GM19372 (cell line): ENCODE data around the gene ATP5ME.
"Not testable (repeated sequence)": the region's sequence is repeated elsewhere in the genome, so short reads cannot be mapped to it uniquely, and the experiment has no call there.

Experiments
- ATAC-seq: cut with Tn5 transposase; IDR thresholded peaks from one replicate; pipeline ENCODE4 v1.9.1; 2021; ENCODE audit warnings: mild to moderate bottlenecking, low read depth, moderate library complexity; ENCODE audit not compliant: unreplicated experiment

ATP5ME gene

DNA sequence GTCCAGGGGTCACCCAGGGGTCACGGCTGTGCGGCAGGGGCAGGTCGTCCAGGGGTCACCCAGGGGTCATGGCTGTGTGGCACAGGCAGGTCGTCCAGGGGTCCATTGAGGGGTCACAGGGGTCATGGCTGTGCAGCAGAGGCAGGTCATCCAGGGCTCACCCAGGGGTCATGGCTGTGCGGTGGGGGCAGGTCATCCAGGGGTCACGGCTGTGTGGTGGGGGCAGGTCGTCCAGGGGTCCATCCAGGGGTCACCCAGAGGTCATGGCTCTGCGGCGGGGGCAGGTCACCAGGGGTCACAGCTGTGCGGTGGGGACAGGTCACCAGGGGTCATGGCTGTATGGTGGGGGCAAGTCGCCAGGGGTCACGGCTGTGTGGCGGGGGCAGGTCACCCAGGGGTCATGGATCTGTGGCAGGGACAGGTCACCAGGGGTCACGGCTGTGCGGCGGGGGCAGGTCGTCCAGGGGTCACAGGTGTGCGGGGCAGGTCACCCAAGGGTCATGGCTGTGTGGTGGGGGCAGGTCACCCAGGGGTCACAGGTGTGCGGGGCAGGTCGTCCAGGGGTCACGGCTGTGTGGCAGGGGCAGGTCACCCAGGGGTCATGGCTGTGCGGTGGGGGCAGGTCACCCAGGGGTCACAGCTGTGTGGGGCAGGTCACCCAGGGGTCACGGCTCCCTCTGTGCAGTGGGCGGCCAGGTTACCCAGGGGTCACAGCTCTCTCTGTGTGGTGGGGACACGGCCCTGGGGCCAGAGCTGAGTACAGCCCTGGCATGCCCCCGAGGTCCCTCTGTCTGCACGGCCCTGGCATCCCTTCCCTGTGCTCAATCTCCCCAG, 16.0 kb downstream of the ATP5ME start:
- no peak for ATAC-seq

DNA sequence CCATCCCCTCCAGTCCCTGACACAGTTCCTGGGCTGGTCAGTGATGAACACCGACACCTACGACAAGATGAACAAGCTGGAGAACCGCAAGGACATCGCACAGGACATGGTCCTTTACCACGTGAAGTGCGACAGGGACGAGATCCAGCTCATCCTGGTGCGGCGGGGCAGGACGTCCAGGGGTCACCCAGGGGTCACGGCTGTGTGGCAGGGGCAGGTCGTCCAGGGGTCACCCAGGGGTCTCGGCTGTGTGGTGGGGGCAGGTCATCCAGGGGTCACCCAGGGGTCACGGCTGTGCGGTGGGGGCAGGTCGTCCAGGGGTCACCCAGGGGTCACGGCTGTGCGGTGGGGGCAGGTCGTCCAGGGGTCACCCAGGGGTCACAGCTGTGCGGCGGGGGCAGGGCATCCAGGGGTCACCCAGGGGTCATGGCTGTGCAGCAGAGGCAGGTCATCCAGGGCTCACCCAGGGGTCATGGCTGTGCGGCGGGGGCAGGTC, 16.7 kb downstream of the ATP5ME start:
- ATAC-seq: no peak

DNA sequence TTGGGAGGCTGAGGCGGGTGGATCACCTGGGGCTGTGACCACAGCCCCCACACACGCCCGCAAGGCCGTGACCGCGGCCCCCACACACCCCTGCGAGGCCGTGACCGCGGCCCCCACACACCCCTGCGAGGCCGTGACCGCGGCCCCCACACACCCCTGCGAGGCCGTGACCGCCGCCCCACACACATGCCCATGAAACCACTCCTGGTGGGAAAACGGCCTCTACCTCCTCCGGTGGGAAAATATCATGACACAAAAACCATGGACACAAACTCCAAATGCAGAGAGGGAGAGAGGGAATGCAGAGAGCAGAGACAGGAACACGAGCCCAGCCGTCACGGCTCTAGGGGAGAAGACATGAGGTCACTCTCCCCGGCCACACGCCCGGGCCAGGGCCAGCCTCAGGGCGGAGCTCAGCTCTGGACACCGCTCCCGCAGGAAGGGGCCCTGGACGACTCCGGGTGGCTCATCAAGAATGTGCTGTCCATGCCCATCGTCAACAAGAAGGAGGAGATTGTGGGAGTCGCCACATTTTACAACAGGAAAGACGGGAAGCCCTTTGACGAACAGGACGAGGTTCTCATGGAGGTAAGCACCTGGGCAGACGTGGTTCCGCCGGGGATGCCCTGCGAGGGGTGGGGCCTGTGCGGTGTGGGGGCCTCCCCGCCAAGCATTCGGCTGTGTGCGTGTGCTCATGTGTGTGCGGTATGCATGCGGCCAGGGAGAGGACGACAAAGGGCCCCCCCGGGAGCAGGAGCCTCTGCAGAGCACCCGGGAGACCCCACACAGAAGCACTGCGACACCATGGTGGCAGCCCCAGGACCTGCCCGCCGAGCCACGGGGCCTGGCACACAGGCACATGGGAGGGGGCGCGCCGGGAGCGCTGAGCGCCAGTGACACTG, 17.4 kb downstream of the ATP5ME start:
- ATAC-seq: no peak

DNA sequence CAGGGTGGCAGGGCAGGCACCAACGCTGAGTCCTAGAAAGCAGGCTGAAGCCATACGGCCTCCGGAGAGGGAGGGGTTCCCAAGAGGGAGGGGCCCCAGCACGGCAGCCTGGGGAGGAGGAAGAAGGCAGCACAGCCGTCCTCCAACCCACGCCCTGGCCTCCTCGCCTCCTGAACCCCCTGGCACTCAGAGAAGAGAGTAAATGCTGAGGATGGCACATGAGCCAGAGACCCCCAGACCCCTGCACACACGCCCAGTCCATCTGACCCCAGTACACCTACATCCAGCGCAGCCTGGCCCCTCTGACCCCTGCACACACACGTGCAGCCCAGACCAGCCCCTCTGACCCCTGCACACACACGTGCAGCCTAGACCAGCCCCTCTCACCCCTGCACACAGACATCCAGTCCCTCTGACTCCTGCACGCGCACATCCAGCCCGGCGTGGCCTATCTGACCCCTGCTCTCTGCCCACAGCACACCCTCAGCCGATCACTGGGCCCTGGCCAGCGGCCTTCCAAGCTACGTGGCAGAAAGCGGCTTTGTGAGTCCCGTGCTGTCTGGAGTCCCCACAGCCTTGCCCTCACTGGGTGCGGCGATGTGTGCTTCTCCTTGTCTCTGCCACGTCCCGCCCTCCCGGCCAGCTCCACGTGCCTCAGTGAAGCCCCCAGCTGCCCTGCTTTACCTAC, 18.5 kb downstream of the ATP5ME start:
- ATAC-seq: no peak

DNA sequence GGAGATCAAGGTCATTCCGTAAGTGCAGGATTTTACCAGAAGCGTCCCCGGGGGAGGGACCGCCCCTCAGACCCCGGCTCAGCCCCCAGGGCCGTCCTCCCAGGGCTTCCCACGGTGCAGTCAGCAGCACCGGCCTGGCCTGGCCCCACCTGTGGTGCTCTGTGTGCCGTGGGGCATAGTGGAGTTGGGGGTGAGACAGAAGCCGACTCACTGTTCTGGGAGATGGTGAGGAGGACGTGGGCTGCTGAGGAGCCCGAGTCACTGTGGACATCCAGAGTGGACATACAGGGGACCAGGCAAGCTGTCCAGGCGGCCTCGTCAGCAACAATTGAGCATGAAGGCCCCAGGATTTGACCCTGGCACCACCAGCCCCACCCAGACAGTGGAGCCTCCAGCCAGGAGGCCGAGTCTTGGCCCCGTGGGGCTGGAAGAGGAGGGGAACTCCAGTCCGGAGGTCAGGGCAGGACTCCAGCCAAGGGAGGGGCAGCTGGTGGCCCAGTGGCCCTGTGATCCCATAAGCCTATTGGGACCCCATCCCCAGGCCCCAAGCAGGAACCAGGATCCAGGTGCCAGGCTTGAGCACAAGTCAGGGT, 19.1 kb downstream of the ATP5ME start:
- ATAC-seq: no peak

DNA sequence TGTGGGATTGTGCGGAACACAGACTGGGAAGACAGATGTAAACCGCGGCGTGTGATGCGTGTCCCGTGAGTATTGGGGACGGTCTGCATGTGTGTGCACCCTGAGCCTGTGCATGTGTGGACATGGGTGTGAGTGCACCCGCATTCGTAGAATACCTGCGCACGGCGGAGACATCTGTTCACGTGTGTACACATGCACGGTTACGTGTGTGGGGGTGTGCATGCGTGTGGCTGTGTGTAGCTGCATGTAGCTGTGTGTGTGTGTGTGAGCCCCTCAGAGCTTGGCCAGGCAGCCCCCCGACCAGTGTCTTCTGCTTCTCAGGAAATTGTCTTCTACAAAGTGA, 19.6 kb downstream of the ATP5ME start:
- no peak for ATAC-seq

DNA sequence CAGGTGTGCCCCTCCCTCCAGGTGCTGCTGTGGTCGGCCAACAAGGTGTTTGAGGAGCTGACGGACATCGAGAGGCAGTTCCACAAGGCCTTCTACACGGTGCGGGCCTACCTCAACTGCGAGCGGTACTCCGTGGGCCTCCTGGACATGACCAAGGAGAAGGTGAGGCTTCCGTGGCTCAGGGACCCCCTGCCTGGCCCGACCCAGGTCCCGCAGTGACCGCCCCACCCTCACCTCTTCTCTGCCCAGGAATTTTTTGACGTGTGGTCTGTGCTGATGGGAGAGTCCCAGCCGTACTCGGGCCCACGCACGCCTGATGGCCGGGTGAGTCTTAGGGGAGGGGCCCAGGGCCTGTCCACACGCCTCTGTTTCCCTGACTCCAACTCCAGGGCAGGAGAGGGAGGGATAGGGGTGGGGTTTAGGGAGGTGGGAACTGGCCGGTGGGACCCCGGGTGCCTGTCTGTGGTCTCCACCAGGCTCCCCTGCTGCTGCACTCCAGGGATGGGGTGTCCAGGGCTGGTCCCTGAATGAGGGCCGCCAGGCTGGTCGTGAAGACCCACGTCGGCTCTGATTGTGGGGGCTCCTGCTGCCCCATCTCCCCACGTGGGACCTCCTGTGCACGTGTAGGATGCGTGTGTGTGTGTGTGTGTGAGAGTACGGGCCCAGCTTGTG, 20.1 kb downstream of the ATP5ME start:
- ATAC-seq: no peak

DNA sequence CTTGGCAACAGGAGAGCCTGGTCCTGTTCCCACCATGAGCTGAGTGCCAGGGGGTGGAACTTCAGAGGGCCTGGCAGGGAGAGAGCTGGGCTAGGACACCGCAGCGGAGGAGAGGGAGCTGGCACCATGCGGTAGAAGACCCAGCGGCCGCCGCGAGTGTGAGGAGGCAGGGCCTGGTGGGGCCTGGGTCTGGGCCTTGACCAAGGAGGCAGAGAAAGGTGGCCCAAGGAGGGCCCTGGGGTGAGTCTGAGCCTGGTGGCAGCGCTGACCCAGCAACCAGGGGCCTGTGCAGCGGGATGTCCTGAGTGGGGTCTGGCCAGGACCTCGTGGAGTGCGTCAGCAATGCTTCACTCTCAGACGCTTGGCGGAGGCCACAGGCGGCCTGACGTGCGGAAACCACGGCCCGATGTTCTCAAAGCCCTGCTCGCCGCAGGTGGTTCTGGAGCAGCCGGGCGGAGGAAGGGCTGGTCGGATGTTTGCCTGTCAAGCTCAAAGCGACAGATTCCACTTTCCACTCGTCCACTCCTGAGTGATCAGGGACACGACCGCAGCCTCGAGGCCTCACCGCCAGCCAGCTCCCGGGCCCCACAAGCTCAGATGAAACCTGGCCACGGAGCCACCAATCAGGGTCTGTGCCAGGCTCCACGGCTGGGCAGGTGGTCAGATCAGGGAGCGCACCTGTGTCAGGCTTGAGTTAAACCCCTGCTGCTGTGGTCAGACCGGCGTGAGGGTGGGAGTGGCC, 20.8 kb downstream of the ATP5ME start:
- ATAC-seq: no peak

DNA sequence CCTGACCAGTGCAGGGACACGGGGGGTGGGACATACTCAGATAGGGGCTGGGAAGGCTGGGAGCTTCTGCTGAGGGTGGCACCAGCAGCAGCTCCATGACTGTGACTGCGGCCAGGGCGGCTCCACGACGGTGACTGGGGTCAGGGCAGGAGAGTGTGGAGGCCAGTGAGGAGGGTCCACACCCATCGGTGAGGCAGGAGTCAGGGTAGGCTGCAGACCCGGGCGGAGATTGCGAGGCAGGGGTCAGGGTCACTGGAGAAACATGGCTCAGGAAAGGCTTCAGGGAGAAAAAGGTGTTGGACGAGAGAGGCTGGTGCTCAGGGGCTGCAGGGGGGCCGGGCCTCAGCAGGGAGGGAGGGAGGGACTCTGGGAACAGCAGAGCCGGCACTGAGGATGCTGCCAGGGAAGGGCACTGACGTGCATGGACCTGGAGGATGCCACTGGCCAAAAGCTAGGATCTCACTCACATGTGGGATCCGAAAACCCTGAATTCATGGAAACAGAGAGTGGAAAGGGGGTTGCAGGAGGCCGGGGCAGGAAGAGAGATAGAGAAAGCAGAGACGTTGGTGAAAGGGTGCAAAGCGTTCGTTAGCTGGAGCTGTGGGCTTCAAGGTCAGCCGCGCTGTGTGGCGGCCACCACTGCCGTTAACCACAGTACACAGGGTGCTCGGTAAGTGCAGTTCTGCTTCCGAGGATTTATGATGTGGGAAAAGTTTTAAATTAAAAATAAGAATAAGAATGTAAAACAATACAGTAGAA, 22.0 kb downstream of the ATP5ME start:
- ATAC-seq: no peak

DNA sequence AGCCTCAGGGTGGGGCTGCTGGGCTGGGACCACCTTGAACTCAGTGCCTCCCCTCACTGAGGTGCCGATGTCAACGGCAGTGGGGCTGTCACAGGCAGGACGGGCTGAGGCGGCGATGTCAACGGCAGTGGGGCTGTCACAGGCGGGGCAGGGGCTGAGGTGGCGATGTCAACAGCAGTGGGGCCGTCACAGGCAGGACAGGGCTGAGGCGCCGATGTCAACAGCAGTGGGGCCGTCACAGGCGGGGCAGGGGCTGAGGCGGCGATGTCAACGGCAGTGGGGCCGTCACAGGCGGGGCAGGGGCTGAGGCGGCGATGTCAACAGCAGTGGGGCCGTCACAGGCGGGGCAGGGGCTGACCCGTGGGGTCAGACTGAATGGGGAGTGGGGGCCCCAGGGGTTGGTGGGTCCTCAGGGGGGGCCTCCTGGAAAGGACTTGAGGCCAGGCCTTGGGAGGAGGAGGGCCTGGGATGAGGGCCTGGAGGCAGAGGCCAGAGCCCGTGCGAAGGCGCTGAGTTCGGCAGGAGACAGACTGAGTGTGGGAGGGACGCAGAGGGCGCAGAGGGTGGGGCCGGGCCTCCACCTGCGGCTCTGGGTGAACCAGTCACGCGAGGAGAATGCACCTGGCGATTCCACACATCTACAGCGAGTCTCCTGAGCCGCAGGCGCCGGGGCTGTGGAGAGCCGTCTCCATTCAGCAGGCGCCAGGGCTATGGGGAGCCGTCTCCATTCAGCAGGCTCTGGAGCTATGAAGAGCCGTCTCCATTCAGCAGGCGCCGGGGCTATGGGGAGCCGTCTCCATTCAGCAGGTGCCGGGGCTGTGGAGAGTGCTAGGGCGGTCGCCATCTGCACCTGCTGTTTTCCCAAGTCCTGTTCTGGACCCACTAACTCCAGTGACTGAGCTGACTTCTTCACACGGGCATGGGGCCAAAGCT, 22.9 kb downstream of the ATP5ME start:
- no peak for ATAC-seq

DNA sequence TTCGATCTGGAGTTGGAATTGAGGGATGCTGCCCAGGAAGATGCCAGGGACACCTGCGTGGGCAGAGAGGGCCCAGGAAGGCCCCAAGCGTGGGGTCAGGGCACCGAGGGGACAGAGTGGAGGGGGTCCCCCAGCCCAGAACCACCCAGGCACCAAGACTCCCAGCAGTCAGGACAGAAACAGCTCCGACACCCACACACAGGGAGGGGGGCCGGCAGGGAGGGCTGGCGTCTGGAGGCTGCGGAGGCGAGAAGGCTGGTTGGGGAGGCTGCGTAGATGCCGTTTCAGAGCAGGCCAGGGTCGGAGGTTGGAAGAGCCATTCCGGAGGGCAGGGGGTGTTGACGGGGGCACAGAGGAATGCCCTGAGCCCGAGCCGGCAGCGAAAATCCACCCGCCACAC, 23.6 kb downstream of the ATP5ME start:
- no peak for ATAC-seq

DNA sequence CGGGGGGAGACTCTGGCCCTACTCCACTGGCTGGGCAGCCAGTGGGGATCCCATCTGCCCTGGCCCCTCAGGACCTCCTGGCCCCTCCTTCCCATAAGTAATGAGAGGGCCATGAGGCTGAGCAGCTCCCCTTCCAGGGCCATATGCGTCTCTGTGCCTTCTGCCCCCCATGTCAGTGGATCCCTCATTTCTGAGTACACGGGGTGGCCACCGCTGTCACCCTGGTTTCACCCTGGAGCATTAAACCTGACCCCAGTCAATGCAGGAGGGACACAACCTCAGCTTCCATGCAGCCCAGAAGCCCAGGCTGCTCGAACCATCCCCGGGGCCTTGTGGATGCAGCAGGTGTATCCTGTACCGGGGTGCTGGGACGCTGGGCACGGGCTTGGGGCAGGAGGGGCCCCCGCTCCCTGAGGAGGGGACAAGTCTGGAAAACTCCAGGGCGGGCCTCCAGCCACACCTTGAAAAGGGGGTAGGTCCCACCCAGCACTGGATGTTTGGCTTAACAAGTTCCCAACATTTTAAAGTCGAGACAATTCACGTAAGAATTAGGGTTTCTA, 24.2 kb downstream of the ATP5ME start:
- ATAC-seq: no peak

DNA sequence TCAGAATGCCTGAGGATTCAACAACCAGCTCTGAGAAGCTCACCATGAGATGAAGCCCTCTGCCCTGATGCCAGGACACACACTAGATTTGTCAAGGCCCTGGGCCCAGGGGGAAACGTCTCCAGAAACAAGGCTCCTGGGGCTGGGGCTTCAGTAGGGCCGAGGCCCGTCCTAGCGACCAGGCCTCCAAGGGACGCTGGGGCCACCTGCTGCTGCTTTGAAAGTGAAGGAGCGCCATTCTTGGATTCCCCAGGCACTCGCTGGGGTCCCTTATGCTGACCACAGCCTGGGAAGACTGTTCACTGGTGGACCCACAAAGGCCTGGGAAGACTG, 24.8 kb downstream of the ATP5ME start:
- ATAC-seq: no peak

DNA sequence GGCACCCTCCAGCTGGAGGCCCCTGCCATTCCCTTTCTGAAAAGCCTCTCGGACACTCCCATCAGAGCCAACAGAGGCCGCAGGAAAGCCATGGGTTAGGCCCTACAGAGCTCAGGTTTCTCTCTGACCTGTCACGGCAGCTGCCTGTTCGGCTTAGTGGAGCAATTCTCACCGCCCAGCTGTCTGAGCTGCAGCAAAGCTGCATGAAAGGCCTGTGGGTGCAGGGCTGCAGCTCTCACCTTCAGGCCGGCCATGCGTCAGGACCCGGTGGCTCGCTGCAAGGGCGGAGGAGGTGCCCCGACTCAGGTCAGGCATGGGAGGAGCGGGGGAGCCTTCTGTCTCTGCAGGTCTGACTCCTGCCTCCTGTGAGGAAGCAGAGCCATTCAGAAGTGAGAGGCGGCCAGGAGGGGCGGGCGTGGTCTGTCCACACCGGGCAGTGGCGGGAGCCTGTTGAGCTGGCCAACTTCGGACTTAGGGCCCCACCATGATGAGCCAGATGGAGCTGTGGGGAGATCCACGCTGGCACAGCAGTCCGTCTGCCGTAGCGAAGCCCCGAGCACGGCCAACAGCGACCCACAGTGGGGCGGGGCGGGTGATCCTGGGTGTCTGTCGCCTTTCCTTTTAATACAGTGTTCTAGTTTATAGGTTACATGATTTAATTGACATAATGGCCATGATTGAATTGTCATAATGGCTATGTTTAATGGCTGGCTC, 25.3 kb downstream of the ATP5ME start:
- ATAC-seq: no peak

DNA sequence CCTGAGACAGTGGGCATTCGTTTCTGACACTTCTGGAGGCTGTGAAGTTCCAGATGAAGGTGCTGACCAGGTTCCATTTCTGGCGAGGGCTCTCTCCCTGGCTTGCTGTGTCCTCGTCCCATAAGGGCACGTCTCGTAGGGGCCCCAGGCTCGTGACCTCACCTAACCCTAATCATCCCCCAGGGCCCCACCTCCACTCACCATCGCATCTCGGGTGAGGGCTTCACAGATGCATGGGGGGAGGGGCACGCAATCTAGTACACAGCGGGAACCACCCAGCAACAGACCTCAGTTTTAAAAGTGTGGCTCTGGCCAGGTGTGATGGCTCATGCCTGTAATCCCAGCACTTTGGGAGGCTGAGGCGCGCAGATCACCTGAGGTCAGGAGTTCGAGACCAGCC, 26.6 kb downstream of the ATP5ME start:
- no peak for ATAC-seq

DNA sequence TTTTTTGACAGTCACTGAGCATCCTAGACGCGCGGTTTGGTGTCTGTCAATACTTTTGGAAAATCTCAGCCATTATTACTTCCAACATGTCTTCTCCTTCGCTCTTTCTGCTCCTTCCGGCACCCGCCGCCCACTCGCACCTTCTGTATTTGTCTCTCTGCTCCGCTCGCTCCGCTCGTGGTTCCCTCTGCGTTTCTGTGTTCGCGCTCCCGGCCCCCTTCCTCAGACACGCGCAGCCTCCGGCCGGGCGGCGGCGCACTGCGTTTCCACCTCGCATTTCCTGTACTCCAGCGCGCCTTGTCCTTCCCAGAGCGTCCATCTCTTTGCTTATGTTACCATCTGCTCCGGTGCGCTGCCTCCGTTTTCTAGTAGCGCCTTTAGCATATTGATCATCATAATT, 27.6 kb downstream of the ATP5ME start:
- ATAC-seq: no peak

DNA sequence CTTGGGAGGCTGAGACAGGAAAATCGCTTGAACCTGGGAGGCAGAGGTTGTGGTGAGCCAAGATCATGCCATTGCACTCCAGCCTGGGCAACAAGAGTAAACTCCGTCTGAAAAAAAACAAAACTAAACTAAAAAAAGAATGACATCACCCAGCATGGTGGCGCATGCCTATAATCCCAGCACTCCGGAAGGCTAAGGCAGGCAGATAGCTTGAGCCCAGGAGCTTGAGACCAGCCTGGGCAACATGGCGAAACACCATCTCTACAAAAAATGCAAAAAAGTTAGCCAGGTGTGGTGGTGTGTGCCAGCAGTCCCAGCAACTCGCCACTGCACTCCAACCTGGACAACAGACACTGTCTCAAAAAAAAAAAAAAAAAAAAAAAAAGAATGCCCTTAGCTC, 31.7 kb downstream of the ATP5ME start:
- not testable (repeated sequence) for ATAC-seq
